PC-9 (cell line): ENCODE results near the gene PLXNC1.

Experiments used
- EZH2 ChIP-seq: fragments of 200-600 bp; sonication (generic); IDR thresholded peaks from 2 replicates; pipeline ENCODE4 v1.8.0; 2017; ENCODE audit warnings: antibody characterized with exemption, low read depth
- TF ChIP-seq, protein P1 (sequence below): fragments of 200-600 bp; sonication (generic); conservative IDR thresholded peaks from 2 replicates; pipeline ENCODE4 v1.6.1; 2017; ENCODE audit warnings: mixed run types, antibody characterized with exemption, mild to moderate bottlenecking, moderate library complexity

- TF ChIP-seq, protein P1, sequence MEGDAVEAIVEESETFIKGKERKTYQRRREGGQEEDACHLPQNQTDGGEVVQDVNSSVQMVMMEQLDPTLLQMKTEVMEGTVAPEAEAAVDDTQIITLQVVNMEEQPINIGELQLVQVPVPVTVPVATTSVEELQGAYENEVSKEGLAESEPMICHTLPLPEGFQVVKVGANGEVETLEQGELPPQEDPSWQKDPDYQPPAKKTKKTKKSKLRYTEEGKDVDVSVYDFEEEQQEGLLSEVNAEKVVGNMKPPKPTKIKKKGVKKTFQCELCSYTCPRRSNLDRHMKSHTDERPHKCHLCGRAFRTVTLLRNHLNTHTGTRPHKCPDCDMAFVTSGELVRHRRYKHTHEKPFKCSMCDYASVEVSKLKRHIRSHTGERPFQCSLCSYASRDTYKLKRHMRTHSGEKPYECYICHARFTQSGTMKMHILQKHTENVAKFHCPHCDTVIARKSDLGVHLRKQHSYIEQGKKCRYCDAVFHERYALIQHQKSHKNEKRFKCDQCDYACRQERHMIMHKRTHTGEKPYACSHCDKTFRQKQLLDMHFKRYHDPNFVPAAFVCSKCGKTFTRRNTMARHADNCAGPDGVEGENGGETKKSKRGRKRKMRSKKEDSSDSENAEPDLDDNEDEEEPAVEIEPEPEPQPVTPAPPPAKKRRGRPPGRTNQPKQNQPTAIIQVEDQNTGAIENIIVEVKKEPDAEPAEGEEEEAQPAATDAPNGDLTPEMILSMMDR, result no peak
- TF ChIP-seq EZH2, result no peak
These were observed 44.1 kb downstream of the PLXNC1 start for GRCh38 chr12:94192506-94192905.
